SK-N-SH (cell line): ENCODE data around the gene OLFML2A.

Experiments
- EP300 ChIP-seq, 2 experiments: IDR thresholded peaks; 2 replicates each; pipeline versions ENCODE4 v1.4.0 to v1.6.1; 2012; ENCODE audit warnings: borderline replicate concordance in 1 of 2, low read depth in 1 of 2, low read length in 1 of 2
- FOXJ3 ChIP-seq: sonication (generic); formaldehyde crosslinking; IDR thresholded peaks from 2 replicates; pipeline ENCODE4 v1.5.1; 2020; ENCODE audit warnings: mild to moderate bottlenecking, missing genetic modification reagents
- MXI1 ChIP-seq: IDR thresholded peaks from 2 replicates; pipeline ENCODE4 v1.6.1; 2012; ENCODE audit warnings: mild to moderate bottlenecking, low read depth, low read length, improper control_type of control experiment
- SMC3 ChIP-seq: IDR thresholded peaks from 2 replicates; pipeline ENCODE4 v1.6.1; 2012; ENCODE audit warnings: low read depth, low read length, improper control_type of control experiment
- YY1 ChIP-seq: IDR thresholded peaks from 2 replicates; pipeline ENCODE4 v1.4.0; 2012; ENCODE audit warnings: low read depth, mild to moderate bottlenecking
- TF ChIP-seq, protein P1 (sequence below): fragments of 200-600 bp; sonication (generic); IDR thresholded peaks from 2 replicates; pipeline ENCODE4 v1.6.1; 2017; ENCODE audit warnings: antibody characterized with exemption, mild to moderate bottlenecking, moderate library complexity

DNA sequence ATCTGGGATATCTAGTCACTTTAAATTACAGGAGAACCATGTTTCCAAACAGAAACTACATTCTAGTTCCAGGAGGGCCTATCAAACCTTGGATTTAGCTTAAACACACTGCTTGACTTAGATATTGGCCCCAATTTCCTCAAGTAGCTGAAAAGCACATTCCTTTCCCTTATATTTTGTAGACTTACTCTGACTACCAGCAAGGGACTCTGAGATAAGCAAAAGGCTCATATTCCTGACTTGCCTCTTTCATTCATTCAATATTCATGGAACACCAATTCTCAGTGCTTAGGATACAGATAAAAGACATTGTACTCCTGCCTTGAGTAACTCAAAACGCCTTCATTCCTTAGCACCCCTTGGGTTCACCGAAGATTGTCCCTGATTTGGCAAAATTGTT is 17.6 kb upstream of the OLFML2A start:
- TF ChIP-seq MXI1 (no peak), FOXJ3 (CRISPR knock-in tag) (no peak), YY1 (no peak), SMC3 (no peak), EP300 (IDR thresholded peaks at IDR 0.05; ENCODE audit: borderline replicate concordance in 1 of 2, low read depth in 1 of 2, low read length in 1 of 2) (no peak)
- TF ChIP-seq, protein P1, sequence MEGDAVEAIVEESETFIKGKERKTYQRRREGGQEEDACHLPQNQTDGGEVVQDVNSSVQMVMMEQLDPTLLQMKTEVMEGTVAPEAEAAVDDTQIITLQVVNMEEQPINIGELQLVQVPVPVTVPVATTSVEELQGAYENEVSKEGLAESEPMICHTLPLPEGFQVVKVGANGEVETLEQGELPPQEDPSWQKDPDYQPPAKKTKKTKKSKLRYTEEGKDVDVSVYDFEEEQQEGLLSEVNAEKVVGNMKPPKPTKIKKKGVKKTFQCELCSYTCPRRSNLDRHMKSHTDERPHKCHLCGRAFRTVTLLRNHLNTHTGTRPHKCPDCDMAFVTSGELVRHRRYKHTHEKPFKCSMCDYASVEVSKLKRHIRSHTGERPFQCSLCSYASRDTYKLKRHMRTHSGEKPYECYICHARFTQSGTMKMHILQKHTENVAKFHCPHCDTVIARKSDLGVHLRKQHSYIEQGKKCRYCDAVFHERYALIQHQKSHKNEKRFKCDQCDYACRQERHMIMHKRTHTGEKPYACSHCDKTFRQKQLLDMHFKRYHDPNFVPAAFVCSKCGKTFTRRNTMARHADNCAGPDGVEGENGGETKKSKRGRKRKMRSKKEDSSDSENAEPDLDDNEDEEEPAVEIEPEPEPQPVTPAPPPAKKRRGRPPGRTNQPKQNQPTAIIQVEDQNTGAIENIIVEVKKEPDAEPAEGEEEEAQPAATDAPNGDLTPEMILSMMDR = no peak
